Kidney capillary endothelial cell (primary cell): ENCODE results near the gene PHF2.

Experiments used
- DNase-seq: peaks from one replicate; pipeline ENCODE4 v3.0.0-alpha.2; 2018; ENCODE audit warnings: low spot score

Gene PHF2

GRCh38 chr9:93587284-93587650 lies 10.9 kb downstream of the PHF2 start:
- DNase-seq = no peak

GRCh38 chr9:93587651-93588347 lies 11.4 kb downstream of the PHF2 start:
- DNase-seq = no peak

GRCh38 chr9:93588641-93589609 lies 12.5 kb downstream of the PHF2 start:
- no peak for DNase-seq

GRCh38 chr9:93589688-93590087 lies 13.3 kb downstream of the PHF2 start:
- no peak for DNase-seq

GRCh38 chr9:93590609-93591234 lies 14.3 kb downstream of the PHF2 start:
- no peak for DNase-seq

GRCh38 chr9:93591301-93592007 lies 15.1 kb downstream of the PHF2 start:
- no peak for DNase-seq

GRCh38 chr9:93592008-93592642 lies 15.7 kb downstream of the PHF2 start:
- no peak for DNase-seq

- no peak for DNase-seq
These were observed 16.2 kb downstream of the PHF2 start for GRCh38 chr9:93592643-93593021.

GRCh38 chr9:93593144-93593658 lies 16.8 kb downstream of the PHF2 start:
- DNase-seq = no peak

GRCh38 chr9:93594041-93594756 lies 17.8 kb downstream of the PHF2 start:
- DNase-seq = no peak

GRCh38 chr9:93595461-93595860 lies 19.1 kb downstream of the PHF2 start:
- no peak for DNase-seq

GRCh38 chr9:93595861-93596365 lies 19.5 kb downstream of the PHF2 start:
- DNase-seq = no peak

- DNase-seq = no peak
These were observed 20.0 kb downstream of the PHF2 start for GRCh38 chr9:93596399-93596798.

- DNase-seq = no peak
These were observed 20.8 kb downstream of the PHF2 start for GRCh38 chr9:93597142-93597706.

GRCh38 chr9:93597871-93598646 lies 21.7 kb downstream of the PHF2 start:
- DNase-seq = no peak

- DNase-seq = no peak
These were observed 22.4 kb downstream of the PHF2 start for GRCh38 chr9:93598647-93599241.

- no peak for DNase-seq
These were observed 23.4 kb downstream of the PHF2 start for GRCh38 chr9:93599571-93600403.

GRCh38 chr9:93600504-93600903 lies 24.1 kb downstream of the PHF2 start:
- DNase-seq = no peak
